Measurements from ENCODE around the gene WDR27. TPM values are rescaled to one million over a fixed set of nuclear protein-coding genes. Genes with fewer than 3 reads are reported as not detected.

WDR27 gene
- total RNA-seq, 1 donor = 23.9 TPM

DNA sequence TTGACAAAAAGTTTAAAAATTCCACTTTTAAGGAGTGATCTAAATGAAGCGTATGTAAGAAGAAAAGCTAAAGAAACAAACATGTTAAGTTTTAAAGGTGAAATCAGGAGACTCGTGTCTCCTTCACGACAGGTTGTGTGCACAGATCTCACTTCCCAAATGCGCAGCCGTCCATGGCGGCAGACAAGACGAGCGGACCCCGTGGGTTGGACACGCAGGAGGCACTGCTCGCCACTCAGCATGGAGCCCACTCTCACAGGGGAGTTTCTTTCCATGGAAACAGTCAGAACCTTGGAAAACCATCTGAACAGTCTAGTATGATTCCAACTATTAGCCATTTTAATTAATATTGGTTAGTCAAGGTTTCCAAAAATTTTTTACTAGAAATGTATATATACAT, 48.9 kb downstream of the WDR27 start:
- Histone ChIP-seq H3K4me2 (ENCODE audit: insufficient read depth, low read length) (no peak overlapping the region), H3K27me3 (ENCODE audit: insufficient read depth, low read length) (no peaks in the 10 kb centered on the region), H3K4me1 (ENCODE audit: insufficient read depth, low read length) (peaks cover 8% of the 10 kb centered on the region), H4K20me1 (ENCODE audit: insufficient read depth, low read length) (no peaks in the 10 kb centered on the region), H3K79me2 (ENCODE audit: insufficient read depth, low read length) (no peaks in the 10 kb centered on the region), H3K9me3 (ENCODE audit: low read depth, low read length) (no peaks in the 10 kb centered on the region), H3K4me3 (ENCODE audit: insufficient read depth, low read length) (no peak overlapping the region), H2AFZ (ENCODE audit: low read length) (no peak overlapping the region), H3K27ac (ENCODE audit: low read depth, low read length) (no peak overlapping the region), H3K36me3 (ENCODE audit: insufficient read depth, low read length) (peaks cover 7% of the 10 kb centered on the region)
- DNase-seq (ENCODE audit: insufficient read length, low spot score, missing footprints) = no peak
- TF ChIP-seq CTCF (IDR thresholded peaks at IDR 0.05; ENCODE audit: extremely low read depth, low read depth, low read length) = no peak

DNA sequence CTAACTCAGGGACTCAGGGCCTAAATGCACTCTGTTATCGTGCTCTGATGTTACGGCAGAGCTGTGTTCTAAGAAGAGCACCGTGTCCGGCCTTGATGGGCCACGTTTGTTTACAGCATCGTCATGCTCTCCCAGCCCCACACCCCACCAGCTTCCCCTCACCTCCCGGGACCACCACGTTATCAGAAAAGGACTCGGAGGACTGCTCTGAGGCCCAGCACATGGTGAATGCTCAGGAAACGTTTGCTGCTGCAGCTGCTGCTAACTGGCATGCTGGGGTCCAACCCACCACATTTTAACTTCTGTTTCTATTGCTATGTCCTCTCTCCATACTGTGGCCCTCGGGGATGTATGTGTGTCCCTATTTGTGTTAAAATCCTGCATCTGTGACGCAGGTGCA, 50.3 kb downstream of the WDR27 start:
- no peaks in the 10 kb centered on the region for H3K79me2 ChIP-seq (ENCODE audit: insufficient read depth, low read length)
- H3K4me1 ChIP-seq (ENCODE audit: insufficient read depth, low read length) = peaks cover 8% of the 10 kb centered on the region
- no peaks in the 10 kb centered on the region for H3K27me3 ChIP-seq (ENCODE audit: insufficient read depth, low read length)
- H2AFZ ChIP-seq (ENCODE audit: low read length) = no peak overlapping the region
- no peaks in the 10 kb centered on the region for H3K9me3 ChIP-seq (ENCODE audit: low read depth, low read length)
- H3K36me3 ChIP-seq (ENCODE audit: insufficient read depth, low read length) = peaks cover 13% of the 10 kb centered on the region
- no peak overlapping the region for H3K4me2 ChIP-seq (ENCODE audit: insufficient read depth, low read length)
- no peaks in the 10 kb centered on the region for H4K20me1 ChIP-seq (ENCODE audit: insufficient read depth, low read length)
- TF ChIP-seq CTCF (IDR thresholded peaks at IDR 0.05; ENCODE audit: extremely low read depth, low read depth, low read length) = no peak
- no peak for DNase-seq (ENCODE audit: insufficient read length, low spot score, missing footprints)
- no peak overlapping the region for H3K27ac ChIP-seq (ENCODE audit: low read depth, low read length)
- H3K4me3 ChIP-seq (ENCODE audit: insufficient read depth, low read length) = no peak overlapping the region

DNA sequence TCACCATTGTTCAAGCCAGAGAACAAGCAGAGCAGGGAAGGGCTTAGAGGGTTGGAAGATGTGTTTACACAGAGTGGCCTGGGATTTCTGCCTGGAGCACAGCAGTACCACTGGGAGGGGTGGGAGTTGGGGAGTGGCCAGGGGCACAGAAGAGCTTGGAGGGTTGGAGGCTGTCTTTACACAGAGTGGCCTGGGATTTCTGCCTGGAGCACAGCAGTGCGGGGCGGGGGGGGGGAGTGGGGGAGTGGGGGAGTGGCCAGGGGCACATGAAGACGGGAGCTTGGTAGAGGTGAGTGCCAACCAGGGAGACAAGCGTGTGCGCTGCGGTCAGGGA, 50.9 kb downstream of the WDR27 start:
- no peak overlapping the region for H2AFZ ChIP-seq (ENCODE audit: low read length)
- no peaks in the 10 kb centered on the region for H3K79me2 ChIP-seq (ENCODE audit: insufficient read depth, low read length)
- peaks cover 8% of the 10 kb centered on the region for H3K4me1 ChIP-seq (ENCODE audit: insufficient read depth, low read length)
- H3K27me3 ChIP-seq (ENCODE audit: insufficient read depth, low read length) = no peaks in the 10 kb centered on the region
- no peaks in the 10 kb centered on the region for H4K20me1 ChIP-seq (ENCODE audit: insufficient read depth, low read length)
- DNase-seq (ENCODE audit: insufficient read length, low spot score, missing footprints) = no peak
- no peak overlapping the region for H3K4me2 ChIP-seq (ENCODE audit: insufficient read depth, low read length)
- TF ChIP-seq CTCF (IDR thresholded peaks at IDR 0.05; ENCODE audit: extremely low read depth, low read depth, low read length) = no peak
- no peaks in the 10 kb centered on the region for H3K9me3 ChIP-seq (ENCODE audit: low read depth, low read length)
- H3K27ac ChIP-seq (ENCODE audit: low read depth, low read length) = no peak overlapping the region
- no peak overlapping the region for H3K4me3 ChIP-seq (ENCODE audit: insufficient read depth, low read length)
- H3K36me3 ChIP-seq (ENCODE audit: insufficient read depth, low read length) = peaks cover 13% of the 10 kb centered on the region

DNA sequence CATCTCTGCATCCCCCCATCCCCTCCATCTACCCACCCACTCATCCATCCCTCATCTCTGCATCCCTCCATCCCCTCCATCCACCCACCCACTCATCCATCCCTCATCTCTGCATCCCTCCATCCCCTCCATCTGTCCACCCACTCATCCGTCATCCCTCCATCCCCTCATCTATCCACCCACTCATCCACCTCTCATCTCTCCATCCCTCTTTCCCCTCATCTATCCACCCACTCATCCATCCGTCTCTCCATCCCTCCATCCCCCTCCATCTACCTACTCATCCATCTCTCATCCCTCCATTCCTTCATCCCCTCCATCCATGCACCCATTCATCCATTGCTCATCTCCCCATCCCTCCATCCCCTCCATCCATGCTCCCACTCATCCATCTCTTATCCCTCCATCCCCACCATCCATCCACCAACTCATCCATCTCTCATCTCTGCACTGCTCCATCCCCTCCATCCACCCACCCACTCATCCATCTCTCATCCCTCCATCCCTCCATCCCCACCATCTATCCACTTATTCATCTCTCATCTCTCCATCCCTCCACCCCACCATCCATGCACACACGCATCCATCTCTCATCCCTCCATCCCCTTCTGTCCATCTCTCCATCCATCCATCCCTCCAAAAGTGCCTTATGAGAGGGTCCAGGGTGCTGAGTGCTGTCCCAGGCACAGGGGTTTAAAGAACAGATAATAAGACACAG, 51.4 kb downstream of the WDR27 start:
- no peaks in the 10 kb centered on the region for H3K27me3 ChIP-seq (ENCODE audit: insufficient read depth, low read length)
- no peak for TF ChIP-seq CTCF (IDR thresholded peaks at IDR 0.05; ENCODE audit: extremely low read depth, low read depth, low read length)

More for the DNA sequence above, 51.4 kb downstream of the WDR27 start:
- no peak overlapping the region for H3K4me2 ChIP-seq (ENCODE audit: insufficient read depth, low read length)
- H3K27ac ChIP-seq (ENCODE audit: low read depth, low read length) = no peak overlapping the region
- no peaks in the 10 kb centered on the region for H3K79me2 ChIP-seq (ENCODE audit: insufficient read depth, low read length)
- no peak overlapping the region for H3K4me3 ChIP-seq (ENCODE audit: insufficient read depth, low read length)
- no peak overlapping the region for H2AFZ ChIP-seq (ENCODE audit: low read length)
- H3K36me3 ChIP-seq (ENCODE audit: insufficient read depth, low read length) = peaks cover 13% of the 10 kb centered on the region
- peaks cover 8% of the 10 kb centered on the region for H3K4me1 ChIP-seq (ENCODE audit: insufficient read depth, low read length)
- no peaks in the 10 kb centered on the region for H4K20me1 ChIP-seq (ENCODE audit: insufficient read depth, low read length)
- no peaks in the 10 kb centered on the region for H3K9me3 ChIP-seq (ENCODE audit: low read depth, low read length)
- no peak for DNase-seq (ENCODE audit: insufficient read length, low spot score, missing footprints)

All from osteoblast (primary cell).